Measurements from ENCODE around the gene ANKRD45. TPM values are rescaled to one million over a fixed set of nuclear protein-coding genes. Genes with fewer than 3 reads are reported as not detected.
"Not testable (repeated sequence)": the region's sequence is repeated elsewhere in the genome, so short reads cannot be mapped to it uniquely, and the experiment has no call there.

Gene ANKRD45
- total RNA-seq, 1 donor from 2014 or later, result 0.72 TPM

DNA sequence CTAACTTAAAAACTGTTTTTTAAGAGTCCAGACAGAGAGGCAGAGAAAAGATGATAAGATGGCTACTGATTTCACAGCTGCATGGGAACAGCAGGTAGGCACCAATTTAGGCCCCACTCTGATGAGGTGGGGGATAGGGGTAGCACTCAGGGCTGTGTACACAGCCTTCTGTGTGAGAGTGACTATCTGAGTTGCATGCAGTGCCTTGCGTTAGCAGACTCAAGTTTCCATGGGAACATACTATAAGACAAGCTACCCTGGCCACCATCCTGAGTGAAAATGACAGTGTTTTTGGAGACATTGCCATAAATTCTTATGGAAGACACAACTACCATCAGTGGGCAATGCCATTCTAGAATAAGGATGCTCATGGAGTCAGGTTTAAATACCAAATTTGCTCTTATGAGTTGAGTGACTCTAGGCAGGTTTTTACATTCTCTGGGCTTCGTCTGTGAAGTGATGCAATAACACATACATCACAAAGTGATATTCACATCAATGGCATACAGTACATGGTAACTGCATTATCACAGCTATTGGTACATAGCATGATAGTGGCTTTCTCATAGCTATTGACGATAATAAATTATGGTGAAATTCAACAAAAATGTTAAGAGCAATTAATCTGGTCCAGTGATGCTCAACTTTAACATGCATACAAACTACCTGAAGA lies 97.3 kb downstream of the ANKRD45 start:
- no peak for DNase-seq

DNA sequence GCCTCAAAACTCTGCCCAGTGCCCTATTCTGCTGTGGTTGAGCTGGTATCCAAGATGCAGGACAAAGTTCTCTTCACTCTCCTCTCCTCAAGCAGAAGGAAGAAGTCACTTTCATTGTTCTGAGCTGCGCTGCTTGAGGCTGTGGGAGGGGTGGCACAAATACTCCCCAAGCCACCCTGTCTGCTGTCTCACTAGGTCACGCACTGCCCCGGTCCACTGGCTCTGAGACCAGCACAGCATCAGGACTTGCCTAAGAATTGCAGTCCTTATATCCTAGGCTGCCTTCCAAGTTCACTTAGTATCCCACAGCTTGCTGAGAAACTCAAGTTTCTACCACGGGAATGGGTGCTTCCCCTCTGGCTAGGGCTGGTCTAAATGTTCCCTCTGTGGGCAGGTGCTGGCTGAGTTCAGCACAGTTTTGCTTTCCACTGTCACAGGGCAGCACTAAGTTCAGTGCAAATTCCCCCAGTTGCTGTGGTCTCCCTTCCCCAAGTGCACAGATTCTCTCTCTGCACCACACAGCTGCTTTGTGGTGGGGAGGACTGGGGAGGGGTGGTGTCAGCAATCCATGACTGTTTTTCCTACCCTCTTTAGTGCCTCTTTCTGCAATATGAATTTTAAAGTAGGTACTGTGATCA lies 99.2 kb downstream of the ANKRD45 start:
- no peak for DNase-seq

DNA sequence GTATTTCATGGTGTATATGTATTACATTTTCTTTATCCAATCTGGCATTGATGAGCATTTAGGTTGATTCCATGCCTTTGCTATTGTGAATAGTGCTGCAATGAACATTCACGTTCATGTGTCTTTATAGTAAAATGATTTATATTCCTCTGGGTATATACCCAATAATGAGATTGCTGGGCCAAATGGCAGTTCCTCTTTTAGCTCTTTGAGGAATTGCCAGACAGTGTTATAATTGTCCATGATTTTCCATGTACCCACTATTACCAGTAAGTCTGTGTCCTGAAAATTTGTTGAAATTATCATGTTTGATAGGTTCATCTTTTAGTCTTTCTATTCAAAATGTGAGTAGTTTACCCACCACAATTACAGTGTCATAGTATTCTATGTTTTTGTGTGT lies 101.2 kb downstream of the ANKRD45 start:
- no peak for DNase-seq

DNA sequence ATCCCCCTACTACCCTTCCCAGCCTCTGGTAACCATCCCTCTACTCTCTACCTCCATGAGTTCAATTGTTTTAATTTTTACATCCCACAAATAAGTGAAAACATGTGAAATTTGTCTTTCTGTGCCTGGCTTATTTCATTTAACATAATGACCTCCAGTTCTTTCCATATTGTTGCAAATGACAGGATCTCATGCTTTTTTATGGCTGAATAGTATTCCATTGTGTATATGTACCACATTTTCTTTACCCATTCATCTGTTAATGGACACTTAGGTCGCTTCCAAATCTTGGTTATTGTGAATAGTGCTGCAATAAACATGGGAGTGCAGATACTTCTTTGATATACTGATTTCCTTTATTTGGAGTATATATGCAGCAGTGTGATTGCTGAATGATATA lies 105.8 kb downstream of the ANKRD45 start:
- DNase-seq, result not testable (repeated sequence)

DNA sequence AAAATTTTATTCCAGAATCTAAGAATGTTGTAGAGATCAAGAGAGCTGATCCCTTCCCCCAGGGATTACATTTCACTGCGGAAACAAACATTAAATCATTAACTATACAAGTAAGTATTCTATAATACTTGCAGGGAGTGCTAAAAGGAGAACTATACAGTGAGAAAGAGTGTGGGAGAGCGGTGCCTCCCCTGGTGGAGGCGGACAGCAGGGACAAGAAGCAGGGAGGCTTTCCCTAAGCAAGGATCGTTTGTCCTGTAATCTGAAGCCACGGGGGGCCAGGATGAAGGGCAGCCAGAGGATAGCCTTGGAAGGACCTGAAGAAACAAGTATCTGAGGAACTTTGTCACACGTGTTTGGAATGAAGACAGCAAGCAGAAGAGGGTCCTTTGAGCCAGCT lies 106.8 kb downstream of the ANKRD45 start:
- DNase-seq, result no peak

DNA sequence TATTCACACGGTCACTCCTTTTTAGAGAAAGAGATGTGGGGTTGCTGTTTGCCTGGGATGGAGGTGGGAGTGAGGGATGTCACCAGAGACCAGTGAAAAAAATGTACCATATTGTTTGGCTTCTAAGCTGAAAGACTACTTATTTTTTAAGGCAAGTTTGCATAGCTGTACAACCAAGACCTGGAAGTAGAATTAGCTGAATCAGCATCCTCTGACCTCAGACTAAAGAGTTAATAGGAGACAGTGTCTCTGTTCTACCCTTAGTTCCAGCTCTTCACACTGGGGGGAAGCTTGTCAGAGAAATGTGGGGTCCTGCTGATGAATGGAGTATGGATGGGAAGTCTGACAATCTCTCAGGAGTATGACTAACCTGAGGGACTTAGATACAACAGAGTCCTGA lies 108.4 kb downstream of the ANKRD45 start:
- no peak for DNase-seq

DNA sequence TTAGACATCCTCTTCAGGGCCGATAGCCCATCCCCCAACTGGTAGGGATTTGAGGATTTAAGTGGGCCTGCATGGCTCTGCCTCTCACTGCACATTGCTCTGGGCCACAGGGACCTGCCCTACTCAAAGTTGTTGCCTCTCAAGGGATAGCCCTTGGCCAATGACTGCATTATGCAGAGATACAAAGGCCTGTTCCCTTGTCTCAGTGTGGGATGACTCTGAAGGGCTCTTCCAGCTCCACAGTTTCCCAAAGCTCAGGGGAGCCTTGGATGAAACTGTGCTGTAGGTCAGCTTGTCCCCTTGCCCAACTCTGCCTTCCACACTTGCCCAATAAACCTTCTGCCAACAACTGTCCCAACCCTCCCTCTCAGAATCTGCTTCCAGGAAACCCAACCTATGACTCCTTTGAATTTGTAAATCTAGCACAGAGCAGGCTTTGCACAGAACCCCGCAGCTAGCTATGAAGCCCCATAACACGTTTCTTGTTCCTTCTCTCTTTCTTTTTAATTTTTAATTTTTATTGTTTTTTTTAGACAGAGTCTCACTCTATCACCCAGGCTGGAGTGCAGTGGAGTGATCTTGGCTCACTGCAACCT lies 109.3 kb downstream of the ANKRD45 start:
- DNase-seq, result no peak

Other genes starting within 250 kb of the ANKRD45 start
- gene PRDX6, start 192.5 kb downstream of the ANKRD45 start, total RNA-seq, result 374 TPM
- gene SLC9C2, start 66.8 kb downstream of the ANKRD45 start, total RNA-seq, result not detected
- not detected for gene TEX50, start 34.5 kb downstream of the ANKRD45 start, total RNA-seq
- 45.5 TPM for gene KLHL20, start 45.1 kb upstream of the ANKRD45 start, total RNA-seq
- gene DARS2, start 154.8 kb upstream of the ANKRD45 start, total RNA-seq, result 17.6 TPM
- 12.6 TPM for gene CENPL, start 155.0 kb upstream of the ANKRD45 start, total RNA-seq
- 295 TPM for gene GAS5, start 198.1 kb upstream of the ANKRD45 start, total RNA-seq
- 16.7 TPM for gene ZBTB37, start 198.5 kb upstream of the ANKRD45 start, total RNA-seq
- gene SERPINC1, start 247.5 kb upstream of the ANKRD45 start, total RNA-seq, result not detected

Data from tongue (tissue), 2 donors.